HG03025 (cell line): ENCODE measurements around the gene DKK1.

Source experiments
- ATAC-seq: cut with Tn5 transposase; IDR thresholded peaks from one replicate; pipeline ENCODE4 v1.9.1; 2021; ENCODE audit warnings: mild to moderate bottlenecking, moderate library complexity; ENCODE audit not compliant: unreplicated experiment, low FRiP score

DKK1 gene

DNA sequence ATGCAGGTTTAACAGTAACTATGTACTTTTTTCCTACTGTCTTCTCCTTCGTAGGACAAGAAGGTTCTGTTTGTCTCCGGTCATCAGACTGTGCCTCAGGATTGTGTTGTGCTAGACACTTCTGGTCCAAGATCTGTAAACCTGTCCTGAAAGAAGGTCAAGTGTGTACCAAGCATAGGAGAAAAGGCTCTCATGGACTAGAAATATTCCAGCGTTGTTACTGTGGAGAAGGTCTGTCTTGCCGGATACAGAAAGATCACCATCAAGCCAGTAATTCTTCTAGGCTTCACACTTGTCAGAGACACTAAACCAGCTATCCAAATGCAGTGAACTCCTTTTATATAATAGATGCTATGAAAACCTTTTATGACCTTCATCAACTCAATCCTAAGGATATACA, 2.4 kb downstream of the DKK1 start:
- ATAC-seq: no peak

DNA sequence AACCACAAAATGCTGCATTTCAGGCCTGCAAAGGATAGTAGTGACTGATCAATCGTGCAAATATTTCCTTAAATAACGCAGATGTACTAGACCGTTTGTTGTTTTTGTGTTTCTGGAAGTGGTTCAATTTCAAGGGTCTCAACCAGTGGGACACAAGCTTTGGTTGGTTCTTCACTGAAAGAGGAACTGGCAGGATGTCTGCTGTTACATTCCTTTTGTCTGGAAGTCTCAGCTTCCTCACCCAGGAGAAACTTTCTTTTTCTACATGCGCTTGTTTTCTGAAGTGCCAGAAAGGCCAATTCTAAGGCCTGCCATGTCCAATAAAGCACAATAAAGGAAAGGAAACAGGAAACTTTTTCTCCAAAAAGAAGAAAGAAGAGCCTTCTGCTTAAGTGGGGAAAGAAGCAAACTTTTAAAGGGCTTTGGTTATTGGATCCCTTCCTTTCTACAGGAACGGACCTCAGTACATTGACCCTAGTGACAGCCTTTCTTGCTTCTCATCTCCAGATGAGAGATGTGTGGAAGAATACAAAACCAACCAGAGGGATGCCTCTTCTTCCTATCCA, 4.1 kb downstream of the DKK1 start:
- ATAC-seq: no peak

DNA sequence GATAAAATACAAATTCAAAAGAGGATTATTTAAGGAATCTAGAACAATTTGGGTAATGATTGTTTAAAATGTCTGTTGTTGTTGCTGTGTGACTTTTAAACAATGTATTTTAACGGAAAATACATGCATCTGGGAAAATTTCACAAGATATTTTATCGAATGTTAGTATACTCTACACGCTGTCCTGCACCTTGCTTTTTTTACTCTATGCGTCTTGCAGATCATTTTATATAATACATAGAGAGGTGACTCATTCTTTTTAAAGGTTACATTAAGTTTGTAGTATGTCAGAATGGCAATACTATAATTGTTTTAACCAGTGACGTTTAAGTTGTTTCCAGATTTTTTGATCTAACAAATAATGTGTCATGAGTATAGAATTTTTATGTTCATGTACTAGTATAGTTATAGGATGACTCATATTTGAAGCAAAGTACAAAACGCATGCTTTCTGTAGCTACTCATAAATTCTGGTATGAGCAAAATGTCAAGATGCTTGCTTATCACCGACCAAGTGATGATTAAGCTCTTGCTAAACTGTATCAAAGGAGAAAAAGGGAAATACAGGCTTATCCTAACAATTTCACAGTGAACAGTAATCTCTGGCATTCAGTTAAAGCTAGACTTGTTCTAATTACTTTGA, 4.9 kb downstream of the DKK1 start:
- ATAC-seq: no peak

DNA sequence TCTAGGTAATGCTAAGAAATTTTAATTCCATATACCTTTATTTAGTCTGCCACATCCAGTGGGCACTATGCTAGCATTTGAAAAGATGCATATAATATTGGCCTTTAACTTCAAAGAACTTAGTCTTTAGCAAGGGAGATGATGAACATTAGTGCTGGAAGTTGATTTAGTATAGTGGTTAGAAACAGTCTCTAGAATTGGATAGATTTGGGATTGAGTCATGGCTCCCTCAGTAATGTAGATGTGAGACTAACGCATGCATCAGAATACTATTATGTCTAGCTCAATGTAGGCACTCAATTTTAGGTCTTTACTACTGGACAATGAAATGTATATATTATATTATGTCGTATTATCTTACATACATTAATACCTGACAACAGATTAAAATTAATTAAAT, 5.8 kb downstream of the DKK1 start:
- no peak for ATAC-seq

DNA sequence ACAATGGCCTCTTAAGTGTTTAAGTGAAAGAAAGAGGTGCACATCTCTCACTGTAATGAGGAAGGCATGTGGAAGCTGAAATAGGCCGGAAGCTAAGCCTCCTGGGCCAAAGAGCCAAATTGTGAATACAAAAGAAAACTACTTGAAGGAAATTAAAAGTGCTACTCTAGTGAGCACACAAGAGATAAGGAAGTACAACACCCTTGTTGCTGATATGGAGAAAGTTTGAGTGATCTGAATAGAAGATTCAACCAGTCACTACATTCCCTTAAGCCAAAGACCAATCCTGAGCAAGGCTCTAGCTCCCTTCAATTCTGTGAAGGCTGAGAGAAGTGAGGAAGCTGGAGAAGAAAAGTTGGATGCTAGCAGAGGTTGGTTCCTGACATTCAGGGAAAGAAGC, 8.2 kb downstream of the DKK1 start:
- ATAC-seq: no peak

DNA sequence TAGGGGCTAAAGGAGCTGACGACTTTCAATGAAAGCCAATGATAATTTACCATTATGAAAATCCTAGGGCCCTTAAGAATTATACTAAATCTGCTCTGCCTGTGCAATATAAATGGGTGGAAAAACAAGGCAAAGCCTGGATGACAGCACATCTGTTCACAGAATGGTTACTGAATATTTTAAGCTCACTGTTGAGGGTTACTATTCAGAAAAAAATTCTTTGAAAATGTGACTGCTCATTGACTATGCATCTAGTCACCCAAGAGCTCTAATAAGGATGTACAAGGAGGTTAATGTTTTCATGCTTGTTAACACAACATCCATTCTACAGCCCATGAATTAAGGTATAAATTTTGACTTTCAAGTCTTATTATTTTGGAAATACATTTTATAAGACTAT, 8.9 kb downstream of the DKK1 start:
- ATAC-seq: no peak

DNA sequence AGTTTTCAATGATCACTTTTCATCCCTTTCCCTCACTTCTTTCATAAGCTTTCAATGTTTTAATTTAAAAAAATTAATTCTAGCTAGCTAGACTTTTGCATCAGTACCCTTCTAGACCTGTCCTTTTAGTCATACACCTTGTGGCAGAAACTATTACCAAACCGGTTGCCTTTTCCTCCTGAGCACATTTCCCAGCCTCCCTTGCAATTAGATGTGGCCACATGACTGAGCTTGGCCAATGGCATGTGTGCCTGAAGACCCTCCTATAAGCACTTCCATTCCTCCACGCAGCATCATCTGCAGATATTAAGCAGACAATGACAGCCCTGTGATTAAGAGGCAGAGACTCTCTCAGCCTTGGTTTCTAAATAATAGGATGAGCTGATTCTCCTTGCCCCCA, 12.3 kb downstream of the DKK1 start:
- ATAC-seq: no peak

DNA sequence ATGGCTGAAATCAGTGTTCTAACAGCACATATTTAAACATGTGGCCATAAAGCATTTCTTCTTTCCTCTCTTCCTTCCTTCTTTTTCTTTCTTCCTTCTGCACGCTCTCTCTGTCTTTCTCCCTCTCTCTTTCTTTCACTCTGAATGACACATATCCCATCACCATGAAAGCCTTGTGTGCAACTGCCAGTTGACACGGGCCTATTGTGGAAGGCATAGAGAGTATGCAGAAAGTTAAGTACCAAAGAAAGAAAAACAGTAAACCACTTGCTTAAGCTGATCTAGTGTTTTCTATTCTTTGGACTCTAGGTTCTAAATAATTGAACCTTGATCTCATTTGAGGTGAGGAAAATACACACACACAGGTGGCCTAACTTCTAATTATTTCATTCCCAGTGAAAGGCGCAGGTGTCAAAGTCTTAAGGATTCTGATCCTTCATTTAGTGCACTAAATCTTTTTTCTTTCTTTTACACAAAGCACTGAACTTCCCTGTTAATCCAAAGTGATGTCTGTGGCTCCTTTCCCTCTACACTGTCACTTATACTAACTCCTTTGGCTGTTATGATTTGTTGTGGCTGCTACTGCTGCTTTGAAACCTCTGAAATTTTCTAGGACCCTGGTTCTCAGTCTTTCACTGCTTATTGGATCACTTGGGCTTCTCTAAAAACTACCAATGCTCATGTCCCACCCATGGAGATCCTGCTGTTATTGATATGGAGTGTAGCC, 17.7 kb downstream of the DKK1 start:
- no peak for ATAC-seq

DNA sequence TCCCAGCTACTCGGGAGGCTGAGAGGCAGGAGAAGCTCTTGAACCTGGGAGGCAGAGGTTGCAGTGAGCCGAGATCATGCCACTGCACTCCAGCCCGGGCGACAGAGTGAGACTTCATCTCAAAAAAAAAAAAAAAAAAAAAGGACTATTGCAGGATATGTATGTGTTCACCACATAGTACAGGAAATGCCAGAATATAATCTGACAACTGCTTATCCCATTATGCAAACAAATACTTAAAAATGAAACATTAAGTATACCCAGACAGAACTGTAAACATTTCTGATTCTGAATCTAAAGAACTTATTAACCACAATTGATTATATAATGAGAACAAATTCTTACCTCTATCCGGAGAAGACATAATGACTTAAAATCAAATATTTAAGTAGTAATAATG, 18.7 kb downstream of the DKK1 start:
- ATAC-seq: no peak

DNA sequence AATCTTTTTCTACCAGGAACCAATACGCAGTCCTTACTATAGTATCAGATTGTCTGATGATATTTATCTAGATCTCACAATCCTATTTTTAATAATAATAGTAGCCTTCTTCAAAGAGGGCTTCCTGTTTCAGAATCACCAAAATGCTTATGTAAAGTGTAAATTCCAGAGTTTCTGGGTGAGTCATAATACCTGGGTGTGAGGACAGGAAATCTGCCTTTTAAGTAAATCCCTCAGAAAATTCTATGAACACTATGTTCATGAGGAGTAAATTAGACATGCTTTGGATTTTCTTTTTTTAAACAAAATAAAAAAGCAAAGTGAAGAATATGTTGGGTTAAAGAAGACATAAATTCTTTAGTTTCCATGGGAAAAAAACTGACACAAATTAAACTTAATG, 20.5 kb downstream of the DKK1 start:
- no peak for ATAC-seq

DNA sequence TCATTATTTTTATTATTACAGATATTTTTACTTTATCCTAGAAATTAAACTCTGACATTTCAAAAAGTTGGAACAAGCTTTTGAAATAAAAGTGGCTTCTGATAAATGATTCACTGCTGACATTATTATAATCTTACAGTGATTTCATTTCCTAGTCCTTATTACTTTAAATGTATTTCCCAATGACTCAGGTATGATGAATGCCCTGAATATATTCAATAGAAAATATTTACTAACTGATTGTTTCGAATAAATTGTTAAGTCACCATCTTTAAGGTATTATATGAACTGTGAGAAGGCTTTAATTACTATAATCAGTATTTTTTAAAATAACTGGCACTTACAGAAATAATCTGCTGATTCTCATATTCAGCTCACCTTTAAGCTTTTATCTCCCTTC, 21.6 kb downstream of the DKK1 start:
- ATAC-seq: no peak

DNA sequence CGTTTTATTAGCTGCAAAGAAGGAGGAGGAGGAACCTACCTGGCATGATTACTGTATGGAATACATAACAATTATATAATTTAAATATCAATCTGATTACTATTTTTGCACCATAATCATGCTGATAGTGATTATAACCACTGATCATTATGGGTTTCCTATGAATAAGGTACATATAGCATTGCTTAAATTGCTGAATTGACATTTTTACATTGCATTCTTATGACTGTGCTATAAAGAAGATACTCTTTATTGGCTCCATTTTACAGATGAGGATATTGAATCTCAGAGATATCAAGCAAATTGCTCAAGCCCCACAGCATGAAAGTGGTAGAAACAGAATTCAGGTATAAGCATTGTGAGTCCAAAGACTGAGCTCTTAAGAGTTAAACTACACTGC, 23.1 kb downstream of the DKK1 start:
- ATAC-seq: no peak

DNA sequence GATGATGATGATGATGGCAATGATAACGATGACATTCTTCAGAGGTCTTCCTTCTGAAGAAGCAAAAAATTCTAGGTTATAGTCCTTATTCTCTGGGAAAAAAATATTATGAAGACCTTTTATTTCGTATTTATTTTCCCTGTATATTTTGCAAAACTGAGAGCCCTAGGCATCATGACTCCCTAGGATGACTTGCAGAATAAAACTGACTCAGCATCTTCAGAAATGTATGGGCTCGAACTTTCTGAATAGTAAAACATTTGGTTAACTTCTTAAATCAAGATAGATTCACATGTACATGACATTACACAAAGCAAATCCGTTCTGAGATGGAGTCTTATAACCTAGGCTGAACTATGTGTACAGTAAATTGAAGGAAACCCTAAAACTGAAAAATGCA, 29.4 kb downstream of the DKK1 start:
- no peak for ATAC-seq

DNA sequence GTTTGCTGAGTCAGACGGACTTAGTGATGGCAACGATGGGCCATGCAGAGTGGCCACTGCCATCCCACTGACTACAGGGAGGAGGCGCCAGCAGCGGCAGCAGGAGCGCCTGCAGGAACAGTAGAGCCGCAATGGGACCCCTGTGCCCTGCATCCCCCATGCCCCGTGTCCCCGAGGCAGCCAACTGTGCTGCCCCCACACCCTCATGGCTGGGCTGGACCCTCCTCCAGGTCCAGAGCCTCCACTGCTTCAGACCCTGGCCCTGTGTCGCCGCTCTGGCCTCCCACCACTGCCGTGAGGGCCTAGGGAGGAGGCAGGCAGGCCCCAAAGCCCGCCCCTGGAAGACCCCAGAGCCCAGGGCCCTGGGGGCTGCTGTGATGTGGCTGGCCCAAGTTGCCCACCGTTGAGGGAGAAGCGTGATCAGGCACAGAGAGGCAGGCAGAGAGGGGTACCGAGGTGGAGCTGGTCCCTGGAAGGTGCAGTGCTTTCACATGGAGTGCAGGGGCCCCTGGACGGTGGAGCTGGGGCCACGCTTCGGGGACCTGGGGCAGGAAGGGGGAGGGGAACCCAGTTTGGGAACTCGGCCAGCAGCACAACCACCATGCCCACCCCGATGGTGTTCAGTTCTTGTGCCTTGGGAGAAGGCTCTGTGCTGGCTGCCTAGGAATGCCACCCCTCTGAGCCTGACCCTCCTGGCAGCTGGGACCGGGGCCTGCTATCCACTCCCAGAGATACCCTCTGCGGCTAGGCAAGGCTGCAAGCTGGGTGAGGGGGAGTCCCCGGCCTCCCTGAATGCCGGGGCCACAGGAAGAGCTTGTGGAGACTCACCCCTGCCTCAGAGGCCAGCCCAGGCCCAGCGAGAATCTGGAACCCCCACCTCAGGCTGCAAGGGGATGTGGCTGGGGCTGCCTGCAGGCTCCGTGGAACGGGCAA, 32.6 kb downstream of the DKK1 start:
- ATAC-seq: no peak

DNA sequence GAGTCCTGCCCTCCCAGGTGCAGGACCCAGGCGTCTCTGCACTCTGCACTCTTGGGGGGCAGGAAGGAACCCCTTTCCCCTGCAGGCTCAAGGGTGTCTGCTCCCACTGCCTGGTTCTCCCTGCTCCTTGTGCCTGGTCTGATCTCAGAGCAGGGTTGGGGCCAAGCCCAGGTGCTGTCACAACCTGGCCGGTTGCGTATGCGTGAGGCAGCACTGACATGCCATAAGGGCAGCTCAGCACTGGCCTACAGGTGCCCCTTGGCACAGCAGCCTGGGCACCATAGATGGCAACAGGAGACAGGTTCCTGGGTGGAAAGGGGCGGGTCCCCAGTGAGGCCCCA, 33.2 kb downstream of the DKK1 start:
- no peak for ATAC-seq

DNA sequence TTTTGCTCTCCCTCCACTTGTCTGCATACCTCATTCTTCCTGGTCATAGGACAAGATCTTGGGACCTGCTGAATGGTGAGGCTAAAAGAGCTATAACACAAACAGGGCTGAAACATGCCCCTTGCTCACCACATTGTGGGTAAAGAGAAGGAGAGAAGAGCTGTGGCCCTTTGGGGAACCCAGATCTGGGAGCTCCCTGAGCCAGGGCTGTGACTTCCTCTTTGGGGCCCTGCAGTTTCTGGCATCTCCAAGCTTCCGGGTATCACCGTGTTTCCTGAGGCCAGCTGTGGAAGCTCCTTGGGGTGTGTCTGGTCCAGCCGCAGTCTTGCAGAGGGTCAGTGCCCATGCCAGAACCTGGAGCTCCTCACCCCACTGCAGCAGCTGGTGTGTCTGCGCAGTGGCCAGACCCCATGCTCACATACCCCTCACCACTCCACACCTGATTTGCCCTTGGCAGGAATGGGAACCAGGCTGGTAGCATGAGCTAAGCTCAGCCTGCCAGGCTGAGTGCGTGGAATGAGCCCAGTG, 34.0 kb downstream of the DKK1 start:
- no peak for ATAC-seq

DNA sequence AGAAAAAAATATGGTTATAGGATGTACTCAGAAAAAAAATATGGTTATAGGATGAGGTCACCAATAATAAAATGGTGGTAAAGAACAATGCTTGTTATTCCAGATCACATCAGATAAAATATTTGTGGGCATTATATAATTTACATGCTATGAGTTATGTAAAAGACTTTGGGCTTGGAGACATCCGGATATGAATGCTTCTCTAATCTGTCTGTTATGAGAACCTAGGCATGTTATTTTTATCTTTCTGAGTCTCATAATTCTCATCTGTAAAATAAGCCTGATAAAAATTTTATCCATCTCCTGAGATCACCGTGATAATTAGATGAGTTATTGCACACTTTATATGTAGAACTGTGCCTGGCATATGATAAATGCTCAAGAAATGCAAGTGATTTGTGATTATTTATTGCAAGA, 37.8 kb downstream of the DKK1 start:
- ATAC-seq: no peak

DNA sequence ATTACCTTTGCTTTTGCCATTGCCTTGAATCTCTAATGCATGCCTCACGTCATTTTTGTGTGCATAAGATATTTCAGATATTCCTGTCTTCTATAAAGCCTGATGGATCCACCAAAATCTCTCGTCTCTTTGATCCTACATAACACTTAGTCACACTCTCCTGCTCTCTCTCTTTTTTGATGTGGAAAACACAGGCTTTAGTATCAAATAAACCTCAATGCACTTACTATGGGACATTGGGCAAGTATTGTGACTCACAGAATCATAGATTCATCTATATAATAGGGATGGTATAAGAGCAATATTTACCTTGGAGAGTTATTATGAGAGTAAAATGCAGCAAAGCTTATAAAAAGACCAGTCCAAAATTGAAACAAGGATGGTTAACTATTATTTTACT, 39.1 kb downstream of the DKK1 start:
- ATAC-seq: no peak

DNA sequence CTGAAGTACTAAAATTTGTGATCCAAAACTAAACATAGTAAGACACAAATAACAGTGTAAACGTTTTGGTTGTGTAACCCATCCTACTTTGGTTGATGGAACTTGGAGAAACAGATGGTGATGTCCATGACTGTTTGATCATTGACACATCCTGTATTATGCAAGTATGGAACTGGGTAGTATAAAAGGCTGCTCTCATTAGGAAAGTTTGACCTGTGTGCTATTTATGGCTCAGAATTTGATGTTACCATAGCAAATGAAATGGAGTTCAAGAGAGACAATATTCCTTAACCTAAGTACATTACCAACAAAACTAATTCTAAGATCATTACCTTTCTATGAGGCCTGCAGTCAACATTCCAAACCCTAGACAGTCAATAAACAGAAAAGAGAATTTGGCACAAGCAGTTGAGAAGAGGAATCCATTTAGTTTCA, 39.9 kb downstream of the DKK1 start:
- no peak for ATAC-seq

DNA sequence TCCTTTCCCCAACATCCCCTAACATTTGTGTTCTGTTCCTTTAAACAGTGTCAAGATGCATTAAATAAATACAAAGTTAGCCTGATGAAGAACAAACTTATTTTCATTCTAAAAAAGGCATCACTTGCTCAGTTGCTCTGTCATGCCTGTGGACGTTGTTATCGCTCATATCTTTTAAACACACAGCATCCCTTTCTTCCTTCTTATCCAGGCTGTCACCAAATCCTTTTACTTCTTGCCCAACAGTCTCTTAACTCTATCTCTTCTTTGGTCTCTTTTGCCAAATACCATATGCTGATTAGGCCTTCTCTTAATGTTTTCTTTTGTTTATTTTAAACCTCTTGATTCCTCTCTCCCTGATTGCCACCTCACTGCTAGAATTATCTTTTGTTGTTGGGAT, 43.9 kb downstream of the DKK1 start:
- no peak for ATAC-seq

DNA sequence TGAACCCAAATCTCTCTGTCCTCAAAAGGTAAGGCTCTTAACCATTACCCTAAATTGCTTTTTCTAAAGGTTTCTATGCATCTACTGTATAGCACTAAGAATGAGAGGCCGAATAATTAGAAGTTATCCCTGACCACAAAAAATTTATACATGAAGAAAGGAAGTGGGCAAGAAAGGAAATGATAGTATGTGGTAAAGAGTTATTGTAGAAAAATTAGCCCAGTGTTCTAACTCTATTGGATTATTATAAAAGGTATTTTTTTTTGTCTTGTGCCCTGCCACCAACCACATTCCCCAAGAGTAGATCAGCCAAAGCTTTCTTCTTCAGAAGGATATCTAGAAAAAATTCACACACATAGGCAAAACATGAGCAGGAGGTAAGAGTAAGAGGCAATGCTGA, 45.4 kb downstream of the DKK1 start:
- no peak for ATAC-seq
